ENCODE results near the gene NEK10.

NEK10 gene

GRCh38 chr3:27208961-27209616 lies 160.1 kb downstream of the NEK10 start:
- Histone ChIP-seq H3K27me3 (ENCODE audit: control insufficient read depth, insufficient read depth, low read length) (no peaks in the 10 kb centered on the region; the same call in 1 of the 2 replicates), H3K4me1 (ENCODE audit: control insufficient read depth, insufficient read depth, low read length) (no peaks in the 10 kb centered on the region; the same call in 1 of the 2 replicates), H3K9me3 (ENCODE audit: control insufficient read depth, insufficient read depth, low read length) (no peaks in the 10 kb centered on the region), H3K27ac (ENCODE audit: low read length) (no peak overlapping the region), H3K36me3 (ENCODE audit: control insufficient read depth, insufficient read depth, low read length) (no peaks in the 10 kb centered on the region), H3K4me3 (ENCODE audit: low read length) (no peak overlapping the region)
- DNase-seq (ENCODE audit: low read depth, low spot score): no peak
- no CpG with 5 or more reads among the region's 2 CpGs for whole genome bisulfite sequencing (ENCODE audit: insufficient coverage, insufficient read length)

GRCh38 chr3:27202959-27203358 lies 166.2 kb downstream of the NEK10 start:
- H3K4me3 ChIP-seq (ENCODE audit: low read length): no peak overlapping the region
- no peaks in the 10 kb centered on the region for H3K4me1 ChIP-seq (ENCODE audit: control insufficient read depth, insufficient read depth, low read length)
- H3K27me3 ChIP-seq (ENCODE audit: control insufficient read depth, insufficient read depth, low read length): no peaks in the 10 kb centered on the region
- no peak for DNase-seq (ENCODE audit: low read depth, low spot score)
- no peaks in the 10 kb centered on the region for H3K9me3 ChIP-seq (ENCODE audit: control insufficient read depth, insufficient read depth, low read length)
- WGBS (ENCODE audit: insufficient coverage, insufficient read length): no CpG with 5 or more reads among the region's 1 CpG
- H3K27ac ChIP-seq (ENCODE audit: low read length): no peak overlapping the region
- no peaks in the 10 kb centered on the region for H3K36me3 ChIP-seq (ENCODE audit: control insufficient read depth, insufficient read depth, low read length)

GRCh38 chr3:27201492-27201891 lies 167.7 kb downstream of the NEK10 start:
- DNase-seq (ENCODE audit: low read depth, low spot score): no peak
- no peak overlapping the region for H3K27ac ChIP-seq (ENCODE audit: low read length)
- no peaks in the 10 kb centered on the region for H3K36me3 ChIP-seq (ENCODE audit: control insufficient read depth, insufficient read depth, low read length)
- H3K9me3 ChIP-seq (ENCODE audit: control insufficient read depth, insufficient read depth, low read length): no peaks in the 10 kb centered on the region
- no CpG with 5 or more reads among the region's 5 CpGs for WGBS (ENCODE audit: insufficient coverage, insufficient read length)
- H3K4me1 ChIP-seq (ENCODE audit: control insufficient read depth, insufficient read depth, low read length): no peaks in the 10 kb centered on the region
- H3K27me3 ChIP-seq (ENCODE audit: control insufficient read depth, insufficient read depth, low read length): no peaks in the 10 kb centered on the region
- H3K4me3 ChIP-seq (ENCODE audit: low read length): no peak overlapping the region

GRCh38 chr3:27200721-27201489 lies 168.3 kb downstream of the NEK10 start:
- no peaks in the 10 kb centered on the region for H3K36me3 ChIP-seq (ENCODE audit: control insufficient read depth, insufficient read depth, low read length)
- no peak overlapping the region for H3K4me3 ChIP-seq (ENCODE audit: low read length)
- no CpG with 5 or more reads among the region's 2 CpGs for WGBS (ENCODE audit: insufficient coverage, insufficient read length)
- no peaks in the 10 kb centered on the region for H3K9me3 ChIP-seq (ENCODE audit: control insufficient read depth, insufficient read depth, low read length)
- no peaks in the 10 kb centered on the region for H3K4me1 ChIP-seq (ENCODE audit: control insufficient read depth, insufficient read depth, low read length)
- H3K27me3 ChIP-seq (ENCODE audit: control insufficient read depth, insufficient read depth, low read length): no peaks in the 10 kb centered on the region
- no peak overlapping the region for H3K27ac ChIP-seq (ENCODE audit: low read length)
- no peak for DNase-seq (ENCODE audit: low read depth, low spot score)

GRCh38 chr3:27194861-27195483 lies 174.2 kb downstream of the NEK10 start:
- no peaks in the 10 kb centered on the region for H3K4me1 ChIP-seq (ENCODE audit: control insufficient read depth, insufficient read depth, low read length)
- DNase-seq (ENCODE audit: low read depth, low spot score): no peak
- H3K27me3 ChIP-seq (ENCODE audit: control insufficient read depth, insufficient read depth, low read length): no peaks in the 10 kb centered on the region
- no peaks in the 10 kb centered on the region for H3K36me3 ChIP-seq (ENCODE audit: control insufficient read depth, insufficient read depth, low read length)
- no peaks in the 10 kb centered on the region for H3K9me3 ChIP-seq (ENCODE audit: control insufficient read depth, insufficient read depth, low read length)
- no peak overlapping the region for H3K4me3 ChIP-seq (ENCODE audit: low read length)
- H3K27ac ChIP-seq (ENCODE audit: low read length): no peak overlapping the region
- WGBS (ENCODE audit: insufficient coverage, insufficient read length): no CpG with 5 or more reads among the region's 1 CpG

- WGBS (ENCODE audit: insufficient coverage, insufficient read length): no CpG with 5 or more reads among the region's 2 CpGs
Measured at GRCh38 chr3:27193056-27193455, 176.1 kb downstream of the NEK10 start.

GRCh38 chr3:27186013-27186412 lies 183.2 kb downstream of the NEK10 start:
- no CpG with 5 or more reads among the region's 5 CpGs for WGBS (ENCODE audit: insufficient coverage, insufficient read length)
- Histone ChIP-seq H3K4me3 (ENCODE audit: low read length) (no peak overlapping the region), H3K27ac (ENCODE audit: low read length) (no peak overlapping the region), H3K27me3 (ENCODE audit: control insufficient read depth, insufficient read depth, low read length) (no peaks in the 10 kb centered on the region), H3K9me3 (ENCODE audit: control insufficient read depth, insufficient read depth, low read length) (no peaks in the 10 kb centered on the region), H3K36me3 (ENCODE audit: control insufficient read depth, insufficient read depth, low read length) (no peaks in the 10 kb centered on the region), H3K4me1 (ENCODE audit: control insufficient read depth, insufficient read depth, low read length) (no peaks in the 10 kb centered on the region)
- DNase-seq (ENCODE audit: low read depth, low spot score): no peak

More at GRCh38 chr3:27193056-27193455, 176.1 kb downstream of the NEK10 start:
- no peak for DNase-seq (ENCODE audit: low read depth, low spot score)
- H3K36me3 ChIP-seq (ENCODE audit: control insufficient read depth, insufficient read depth, low read length): no peaks in the 10 kb centered on the region
- no peaks in the 10 kb centered on the region for H3K4me1 ChIP-seq (ENCODE audit: control insufficient read depth, insufficient read depth, low read length)
- H3K27ac ChIP-seq (ENCODE audit: low read length): no peak overlapping the region
- no peak overlapping the region for H3K4me3 ChIP-seq (ENCODE audit: low read length)
- H3K9me3 ChIP-seq (ENCODE audit: control insufficient read depth, insufficient read depth, low read length): no peaks in the 10 kb centered on the region
- no peaks in the 10 kb centered on the region for H3K27me3 ChIP-seq (ENCODE audit: control insufficient read depth, insufficient read depth, low read length)

- H3K27ac ChIP-seq (ENCODE audit: low read length): no peak overlapping the region
- H3K4me1 ChIP-seq (ENCODE audit: control insufficient read depth, insufficient read depth, low read length): no peaks in the 10 kb centered on the region
- H3K36me3 ChIP-seq (ENCODE audit: control insufficient read depth, insufficient read depth, low read length): no peaks in the 10 kb centered on the region
- WGBS (ENCODE audit: insufficient coverage, insufficient read length): no CpG with 5 or more reads among the region's 2 CpGs
- no peak for DNase-seq (ENCODE audit: low read depth, low spot score)
- no peak overlapping the region for H3K4me3 ChIP-seq (ENCODE audit: low read length)
- H3K27me3 ChIP-seq (ENCODE audit: control insufficient read depth, insufficient read depth, low read length): no peaks in the 10 kb centered on the region
- H3K9me3 ChIP-seq (ENCODE audit: control insufficient read depth, insufficient read depth, low read length): no peaks in the 10 kb centered on the region
Measured at GRCh38 chr3:27185231-27185989, 183.8 kb downstream of the NEK10 start.

GRCh38 chr3:27184261-27184660 lies 184.9 kb downstream of the NEK10 start:
- H3K27ac ChIP-seq (ENCODE audit: low read length): no peak overlapping the region
- WGBS (ENCODE audit: insufficient coverage, insufficient read length): no CpG with 5 or more reads among the region's 2 CpGs
- no peak for DNase-seq (ENCODE audit: low read depth, low spot score)
- H3K36me3 ChIP-seq (ENCODE audit: control insufficient read depth, insufficient read depth, low read length): no peaks in the 10 kb centered on the region
- no peaks in the 10 kb centered on the region for H3K4me1 ChIP-seq (ENCODE audit: control insufficient read depth, insufficient read depth, low read length)
- H3K9me3 ChIP-seq (ENCODE audit: control insufficient read depth, insufficient read depth, low read length): no peaks in the 10 kb centered on the region
- H3K27me3 ChIP-seq (ENCODE audit: control insufficient read depth, insufficient read depth, low read length): no peaks in the 10 kb centered on the region
- no peak overlapping the region for H3K4me3 ChIP-seq (ENCODE audit: low read length)

- 100% methylated on average over 1 of the region's 3 CpGs for WGBS (ENCODE audit: insufficient coverage, insufficient read length)
- no peaks in the 10 kb centered on the region for H3K27me3 ChIP-seq (ENCODE audit: control insufficient read depth, insufficient read depth, low read length)
- no peaks in the 10 kb centered on the region for H3K36me3 ChIP-seq (ENCODE audit: control insufficient read depth, insufficient read depth, low read length)
- no peaks in the 10 kb centered on the region for H3K9me3 ChIP-seq (ENCODE audit: control insufficient read depth, insufficient read depth, low read length)
- DNase-seq (ENCODE audit: low read depth, low spot score): no peak
- no peak overlapping the region for H3K27ac ChIP-seq (ENCODE audit: low read length)
- H3K4me1 ChIP-seq (ENCODE audit: control insufficient read depth, insufficient read depth, low read length): no peaks in the 10 kb centered on the region
- no peak overlapping the region for H3K4me3 ChIP-seq (ENCODE audit: low read length)
Measured at GRCh38 chr3:27176256-27176655, 192.9 kb downstream of the NEK10 start.
